ENCODE data around the gene ISYNA1.

Gene ISYNA1

DNA sequence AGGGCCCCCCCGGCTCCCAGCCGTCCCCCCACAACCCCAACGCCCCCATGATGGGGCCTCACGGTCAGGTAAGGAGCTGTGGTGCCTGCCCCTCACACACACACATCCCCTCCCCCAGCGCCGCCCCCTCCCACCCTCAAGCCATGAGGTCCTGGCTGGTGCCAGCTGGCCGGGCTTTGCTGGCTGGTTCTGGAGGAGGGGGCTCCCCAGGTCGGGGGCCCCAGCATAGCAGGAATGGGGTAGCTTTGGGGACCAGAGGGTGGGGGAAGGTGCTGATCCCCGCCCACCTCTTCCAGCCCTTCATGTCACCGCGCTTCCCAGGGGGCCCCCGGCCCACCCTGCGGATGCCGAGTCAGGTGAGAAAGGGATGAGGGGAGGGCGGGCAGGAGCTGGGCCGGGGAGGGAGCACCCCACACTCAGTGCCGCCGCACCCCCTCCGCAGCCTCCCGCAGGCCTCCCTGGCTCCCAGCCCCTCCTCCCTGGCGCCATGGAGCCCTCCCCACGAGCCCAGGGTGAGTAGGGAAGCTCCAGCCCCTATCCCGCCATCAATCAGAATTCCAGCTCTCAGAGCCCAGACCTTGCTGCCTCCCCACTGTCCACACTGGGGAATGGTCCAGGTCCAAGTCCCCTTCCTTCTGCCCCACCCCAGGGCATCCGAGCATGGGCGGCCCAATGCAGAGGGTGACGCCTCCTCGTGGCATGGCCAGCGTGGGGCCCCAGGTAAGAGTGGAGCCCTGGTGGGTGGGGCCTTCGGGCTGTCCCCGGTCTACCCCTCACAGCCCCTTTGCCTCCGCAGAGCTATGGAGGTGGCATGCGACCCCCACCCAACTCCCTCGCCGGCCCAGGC is 6.4 kb downstream of the ISYNA1 start:
- DNase-seq (ENCODE audit: low read depth) = no peak

GRCh38 chr19:18430417-18431144 is 7.4 kb downstream of the ISYNA1 start:
- DNase-seq (ENCODE audit: low read depth) = no peak

DNA sequence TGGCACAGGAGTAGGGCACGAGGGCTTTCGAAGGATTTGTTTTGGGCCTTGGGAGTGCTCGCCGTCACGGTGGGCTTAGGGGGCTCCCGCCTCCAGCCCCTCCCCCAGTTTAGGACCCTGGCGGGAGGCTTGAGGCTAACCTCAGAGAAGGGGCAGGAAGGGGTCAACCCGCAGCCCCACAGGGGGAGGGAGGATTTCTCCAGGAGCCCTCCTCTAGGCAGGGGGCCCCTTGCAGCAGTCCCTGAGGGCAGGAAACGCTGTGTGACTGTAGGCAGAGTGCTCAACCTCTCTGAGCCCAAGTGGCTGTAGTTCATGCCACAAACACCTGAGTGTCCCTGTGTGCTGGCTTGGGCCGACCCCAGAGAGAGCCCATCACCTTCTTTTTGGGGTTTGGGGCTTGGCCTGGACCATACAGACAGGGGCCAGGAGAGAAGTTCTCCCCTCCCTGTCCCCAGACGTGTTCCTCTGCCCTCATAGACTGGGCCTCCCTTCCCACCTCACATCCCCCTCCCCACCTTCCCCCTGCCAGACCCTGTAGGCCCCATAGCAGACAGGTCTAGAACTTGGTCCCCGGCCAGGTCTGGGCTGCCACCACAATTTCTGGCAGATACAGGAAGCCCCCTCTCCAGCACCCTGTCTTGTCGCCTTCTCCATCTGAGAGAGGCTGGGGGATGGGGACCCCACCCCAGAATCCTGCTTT is 8.1 kb downstream of the ISYNA1 start:
- no peak for DNase-seq (ENCODE audit: low read depth)

DNA sequence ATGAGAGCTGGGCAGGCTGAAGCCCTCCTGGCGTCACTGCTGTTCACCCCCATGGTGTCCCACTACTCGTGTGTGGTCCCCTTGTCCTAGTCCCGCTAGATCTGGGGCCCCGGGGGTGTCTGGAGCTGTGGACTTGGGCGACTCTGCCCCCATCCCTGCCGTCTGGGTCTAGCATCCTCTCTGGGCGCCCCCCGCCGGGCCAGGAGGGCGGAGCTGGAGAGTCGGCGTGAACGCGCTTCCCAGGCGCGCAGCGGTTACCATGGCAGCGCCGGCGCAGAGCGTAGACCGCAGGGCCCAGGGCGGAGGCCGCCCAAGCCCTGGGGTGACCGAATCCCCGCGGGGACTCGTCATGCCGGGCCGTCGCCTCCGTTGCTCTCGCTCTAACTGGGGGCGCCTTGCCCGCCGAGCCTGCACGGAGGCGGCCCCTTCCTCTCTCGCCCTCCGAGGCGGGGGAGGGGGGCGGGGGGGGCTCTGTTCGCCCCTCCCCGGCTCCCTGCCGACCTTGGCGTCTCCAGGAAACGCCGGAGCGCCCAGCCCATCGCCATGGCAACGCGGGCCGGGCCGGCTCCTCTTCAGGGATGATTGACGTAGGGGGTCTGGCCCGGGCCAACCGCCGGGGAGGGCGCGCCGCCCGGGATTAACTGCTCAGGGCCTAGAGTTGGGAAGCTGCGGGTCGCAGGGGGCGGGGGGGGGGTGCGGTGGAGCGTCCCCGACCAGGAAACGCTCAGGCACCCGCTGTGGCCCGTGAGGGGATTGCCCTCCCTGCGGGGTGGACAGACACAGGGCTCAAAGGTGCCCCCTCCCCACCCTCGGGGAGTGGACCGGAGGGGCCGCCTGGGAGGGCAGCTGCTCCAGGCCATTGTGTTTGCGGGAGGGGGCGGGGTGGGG is 8.9 kb downstream of the ISYNA1 start:
- DNase-seq (ENCODE audit: low read depth) = no peak

DNA sequence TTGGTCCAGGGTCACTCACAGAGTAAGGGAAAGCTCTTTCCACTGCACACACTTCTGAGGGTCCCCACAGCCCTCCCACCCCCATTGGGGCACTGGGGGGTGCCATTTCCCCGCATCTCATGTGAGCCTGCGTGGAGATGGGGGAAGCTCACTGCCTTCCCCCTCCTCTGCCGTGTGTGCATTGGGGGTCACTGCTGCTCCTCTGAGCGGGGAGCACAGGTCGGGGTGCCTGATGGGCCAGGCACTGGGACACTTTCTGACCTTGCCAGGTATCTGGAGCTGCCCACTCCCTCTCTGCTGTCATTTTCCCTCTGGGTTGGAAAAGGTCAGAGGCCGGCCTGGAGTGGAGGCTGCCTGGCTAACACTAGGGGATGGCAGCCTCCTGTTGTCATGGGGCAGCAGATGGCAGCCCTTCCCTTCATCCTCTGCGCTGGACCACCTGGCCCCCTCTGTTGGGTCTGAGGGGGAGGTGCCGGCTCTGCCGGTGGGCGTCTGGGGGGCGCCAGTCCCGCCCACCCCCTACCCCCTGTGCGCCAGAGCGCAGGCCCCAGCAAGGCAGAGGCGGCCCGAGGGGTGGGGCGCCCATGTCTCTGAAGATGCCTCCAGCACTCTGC is 9.7 kb downstream of the ISYNA1 start:
- no peak for DNase-seq (ENCODE audit: low read depth)

GRCh38 chr19:18427743-18428113 is 10.2 kb downstream of the ISYNA1 start:
- no peak for DNase-seq (ENCODE audit: low read depth)

DNA sequence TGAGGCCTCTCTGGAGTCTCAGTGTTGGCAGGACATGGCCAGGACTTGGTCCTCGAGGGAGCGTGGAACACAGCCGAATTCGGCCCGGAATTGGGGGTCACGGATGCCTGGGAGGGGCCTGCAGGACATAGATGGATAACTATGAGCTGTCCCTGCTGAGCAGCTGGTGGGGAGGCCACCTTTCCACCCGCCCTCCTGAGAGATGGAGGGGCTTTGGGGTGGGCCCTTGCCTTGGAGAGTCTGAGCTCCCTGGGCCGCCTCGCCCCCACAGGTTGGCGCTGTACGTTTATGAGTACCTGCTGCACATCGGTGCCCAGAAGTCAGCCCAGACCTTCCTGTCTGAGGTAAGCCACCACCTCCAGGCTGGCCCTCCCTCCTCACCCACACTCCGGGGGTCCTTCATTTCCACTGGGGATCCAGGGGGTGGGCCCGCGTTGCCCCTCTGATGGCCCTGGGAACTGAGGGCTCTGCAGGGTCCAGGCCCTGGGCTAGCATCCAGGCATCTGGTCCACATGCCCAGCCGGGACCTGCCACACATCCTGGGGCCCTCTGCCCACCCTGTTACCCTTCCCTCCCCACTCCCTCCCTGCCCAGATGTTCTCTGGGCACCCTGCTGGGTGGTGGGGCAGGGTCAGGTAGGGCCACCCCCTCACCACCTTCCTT is 10.7 kb downstream of the ISYNA1 start:
- no peak for DNase-seq (ENCODE audit: low read depth)

GRCh38 chr19:18426416-18426767 is 11.5 kb downstream of the ISYNA1 start:
- DNase-seq (ENCODE audit: low read depth) = no peak

GRCh38 chr19:18425515-18426415 is 12.2 kb downstream of the ISYNA1 start:
- DNase-seq (ENCODE audit: low read depth) = no peak

GRCh38 chr19:18424890-18425514 is 12.9 kb downstream of the ISYNA1 start:
- DNase-seq (ENCODE audit: low read depth) = no peak

GRCh38 chr19:18424122-18424889 is 13.6 kb downstream of the ISYNA1 start:
- no peak for DNase-seq (ENCODE audit: low read depth)

GRCh38 chr19:18423258-18424020 is 14.5 kb downstream of the ISYNA1 start:
- DNase-seq (ENCODE audit: low read depth) = no peak

GRCh38 chr19:18422530-18423191 is 15.3 kb downstream of the ISYNA1 start:
- no peak for DNase-seq (ENCODE audit: low read depth)

DNA sequence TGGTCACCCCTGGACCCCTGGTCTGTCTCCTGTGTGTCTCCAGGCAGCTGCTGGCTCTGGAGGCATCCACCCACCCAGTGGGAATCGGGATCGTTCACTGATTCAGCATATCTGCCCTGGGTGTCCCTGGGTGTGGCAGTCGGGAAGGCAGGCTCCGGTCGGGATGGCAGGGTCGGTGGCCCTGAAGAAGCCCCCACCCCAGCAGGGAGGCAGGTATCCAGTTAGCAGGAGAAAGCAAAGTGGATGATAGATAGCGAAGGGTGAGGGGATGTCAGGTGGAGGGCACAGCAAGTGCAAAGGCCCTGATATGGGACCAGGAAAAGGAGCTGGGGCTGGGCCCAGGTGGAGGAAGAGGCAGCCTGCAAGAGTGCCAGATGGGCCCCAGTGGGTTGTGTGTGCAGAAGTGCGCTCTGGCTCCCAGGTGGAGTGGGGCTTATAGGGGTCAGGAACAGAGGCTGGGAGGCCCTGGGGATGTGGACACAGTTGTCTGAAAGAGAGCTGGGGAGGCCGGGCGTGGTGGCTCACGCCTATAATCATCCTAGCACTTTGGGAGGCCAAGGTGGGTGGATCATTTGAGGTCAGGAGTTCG is 16.5 kb downstream of the ISYNA1 start:
- no peak for DNase-seq (ENCODE audit: low read depth)

GRCh38 chr19:18420930-18421329 is 17.0 kb downstream of the ISYNA1 start:
- no peak for DNase-seq (ENCODE audit: low read depth)

DNA sequence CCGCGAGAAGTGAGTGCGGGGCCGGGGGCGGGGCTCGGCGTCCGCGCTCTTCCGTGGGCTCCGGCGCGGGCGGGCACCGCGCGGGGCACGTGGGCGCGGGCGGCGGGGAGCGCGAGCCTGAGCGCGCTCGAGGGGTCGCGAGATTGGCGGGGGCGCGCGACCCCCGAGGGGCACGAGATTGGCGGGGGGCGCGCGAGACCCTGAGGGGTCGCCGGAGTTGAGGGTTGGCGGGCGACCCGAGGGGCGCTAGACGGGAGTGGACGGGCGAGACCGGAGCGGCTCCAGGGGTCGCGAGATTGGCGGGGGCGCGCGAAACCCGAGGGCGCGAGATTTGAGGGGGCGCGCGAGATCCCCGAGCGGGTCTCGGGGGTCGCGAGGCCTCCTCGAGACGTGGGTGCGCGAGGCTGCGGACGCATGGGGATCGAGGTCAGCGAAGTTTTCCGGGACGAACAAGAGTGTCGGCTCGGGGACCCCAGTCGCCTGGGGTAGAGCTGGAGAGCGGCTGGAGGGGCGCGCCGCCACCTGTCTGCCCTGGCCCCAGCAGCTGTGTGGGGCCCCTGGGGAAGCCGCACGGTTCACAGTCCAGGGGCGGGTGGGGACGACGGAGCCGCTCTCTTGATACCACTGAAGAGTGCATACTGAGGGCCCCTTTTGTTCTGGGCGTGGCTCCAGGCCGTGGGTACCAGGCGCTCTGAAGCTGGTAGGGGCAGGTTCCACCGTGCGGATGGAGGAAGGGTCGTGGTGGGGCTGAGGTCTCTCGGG is 18.1 kb downstream of the ISYNA1 start:
- no peak for DNase-seq (ENCODE audit: low read depth)

Measured in HS-5 (cell line).